Osteocyte (in vitro differentiated cells): ENCODE measurements around the gene MAMDC2. TPM values are rescaled to one million over a fixed set of nuclear protein-coding genes. Genes with fewer than 3 reads are reported as not detected.
A peak's percentile ranks its signal among the peaks of the same experiment; 100 is the strongest.

Experiments used
- DNase-seq: peaks from one replicate; pipeline ENCODE4 v3.0.0; 2021; ENCODE audit warnings: mixed read lengths; ENCODE audit not compliant: unreplicated experiment; ENCODE audit errors: extremely low spot score
- H3K27ac Mint-ChIP-seq: one replicate; pipeline ENCODE4 v1.8.0; 2021; ENCODE audit warnings: mild to moderate bottlenecking, mixed read lengths; ENCODE audit not compliant: unreplicated experiment
- H3K27me3 Mint-ChIP-seq: one replicate; pipeline ENCODE4 v1.8.0; 2021; ENCODE audit warnings: mixed read lengths; ENCODE audit not compliant: unreplicated experiment
- H3K36me3 Mint-ChIP-seq: one replicate; pipeline ENCODE4 v1.8.0; 2021; ENCODE audit warnings: mixed read lengths; ENCODE audit not compliant: unreplicated experiment
- H3K4me1 Mint-ChIP-seq: one replicate; pipeline ENCODE4 v1.8.0; 2021; ENCODE audit warnings: mixed read lengths; ENCODE audit not compliant: unreplicated experiment
- H3K4me3 Mint-ChIP-seq: one replicate; pipeline ENCODE4 v1.8.0; 2021; ENCODE audit warnings: mild to moderate bottlenecking, moderate library complexity, mixed read lengths; ENCODE audit not compliant: unreplicated experiment
- H3K9me3 Mint-ChIP-seq: one replicate; pipeline ENCODE4 v1.8.0; 2021; ENCODE audit warnings: mixed read lengths; ENCODE audit not compliant: unreplicated experiment
- CTCF ChIP-seq: fragments of 200-600 bp; sonication (generic); IDR thresholded peaks from 2 replicates; pipeline ENCODE4 v1.5.0; 2021; ENCODE audit warnings: antibody characterized with exemption, mild to moderate bottlenecking, moderate library complexity
- total RNA-seq: library from RNA; stranded (reverse); gene quantifications from 2 replicates; pipeline ENCODE4 v1.2.1, GENCODE V29; 2021

Gene MAMDC2
- total RNA-seq, 1 donor from 2014 or later, result 11.3 TPM

- Mint-ChIP-seq H3K4me3 (no peak overlapping the region), H3K4me1 (peaks cover 10% of the 10 kb centered on the region), H3K27me3 (no peaks in the 10 kb centered on the region), H3K9me3 (peaks cover 13% of the 10 kb centered on the region), H3K36me3 (peaks cover 34% of the 10 kb centered on the region), H3K27ac (no peak overlapping the region)
- no peak for DNase-seq
- TF ChIP-seq CTCF, result no peak
Observed at GRCh38 chr9:70218767-70219166, 175.1 kb downstream of the MAMDC2 start.

- Mint-ChIP-seq H3K4me3 (no peak overlapping the region), H3K36me3 (peaks cover 23% of the 10 kb centered on the region), H3K27ac (no peak overlapping the region), H3K9me3 (peaks cover 3% of the 10 kb centered on the region), H3K4me1 (peaks cover 10% of the 10 kb centered on the region), H3K27me3 (no peaks in the 10 kb centered on the region)
- DNase-seq, result no peak
- no peak for TF ChIP-seq CTCF
Observed at GRCh38 chr9:70220216-70220615, 176.6 kb downstream of the MAMDC2 start.

GRCh38 chr9:70222354-70222753, 178.7 kb downstream of the MAMDC2 start:
- Mint-ChIP-seq H3K4me3 (no peak overlapping the region), H3K9me3 (peaks cover 11% of the 10 kb centered on the region), H3K27me3 (no peaks in the 10 kb centered on the region), H3K4me1 (peaks cover 10% of the 10 kb centered on the region), H3K27ac (no peak overlapping the region), H3K36me3 (peaks cover 17% of the 10 kb centered on the region)
- TF ChIP-seq CTCF, result no peak
- no peak for DNase-seq

GRCh38 chr9:70228118-70228517, 184.5 kb downstream of the MAMDC2 start:
- TF ChIP-seq CTCF, result no peak
- Mint-ChIP-seq H3K27me3 (no peaks in the 10 kb centered on the region), H3K4me1 (peaks cover 25% of the 10 kb centered on the region), H3K27ac (peak overlapping the region; percentile 23), H3K4me3 (no peak overlapping the region), H3K9me3 (peaks cover 11% of the 10 kb centered on the region), H3K36me3 (peaks cover 10% of the 10 kb centered on the region)
- no peak for DNase-seq

- peaks cover 11% of the 10 kb centered on the region for H3K9me3 Mint-ChIP-seq
- H3K27me3 Mint-ChIP-seq, result no peaks in the 10 kb centered on the region
- peaks cover 10% of the 10 kb centered on the region for H3K36me3 Mint-ChIP-seq
- DNase-seq, result no peak
- peak overlapping the region; percentile 75 for H3K27ac Mint-ChIP-seq
- no peak for TF ChIP-seq CTCF
- no peak overlapping the region for H3K4me3 Mint-ChIP-seq
- peaks cover 25% of the 10 kb centered on the region for H3K4me1 Mint-ChIP-seq
Observed at GRCh38 chr9:70228611-70229010, 185.0 kb downstream of the MAMDC2 start.
